ENCODE measurements around the gene FARP2. TPM values are rescaled to one million over a fixed set of nuclear protein-coding genes. Genes with fewer than 3 reads are reported as not detected.

Gene FARP2
- total RNA-seq, 1 experiment from 2014 or later = 35.6 TPM

DNA sequence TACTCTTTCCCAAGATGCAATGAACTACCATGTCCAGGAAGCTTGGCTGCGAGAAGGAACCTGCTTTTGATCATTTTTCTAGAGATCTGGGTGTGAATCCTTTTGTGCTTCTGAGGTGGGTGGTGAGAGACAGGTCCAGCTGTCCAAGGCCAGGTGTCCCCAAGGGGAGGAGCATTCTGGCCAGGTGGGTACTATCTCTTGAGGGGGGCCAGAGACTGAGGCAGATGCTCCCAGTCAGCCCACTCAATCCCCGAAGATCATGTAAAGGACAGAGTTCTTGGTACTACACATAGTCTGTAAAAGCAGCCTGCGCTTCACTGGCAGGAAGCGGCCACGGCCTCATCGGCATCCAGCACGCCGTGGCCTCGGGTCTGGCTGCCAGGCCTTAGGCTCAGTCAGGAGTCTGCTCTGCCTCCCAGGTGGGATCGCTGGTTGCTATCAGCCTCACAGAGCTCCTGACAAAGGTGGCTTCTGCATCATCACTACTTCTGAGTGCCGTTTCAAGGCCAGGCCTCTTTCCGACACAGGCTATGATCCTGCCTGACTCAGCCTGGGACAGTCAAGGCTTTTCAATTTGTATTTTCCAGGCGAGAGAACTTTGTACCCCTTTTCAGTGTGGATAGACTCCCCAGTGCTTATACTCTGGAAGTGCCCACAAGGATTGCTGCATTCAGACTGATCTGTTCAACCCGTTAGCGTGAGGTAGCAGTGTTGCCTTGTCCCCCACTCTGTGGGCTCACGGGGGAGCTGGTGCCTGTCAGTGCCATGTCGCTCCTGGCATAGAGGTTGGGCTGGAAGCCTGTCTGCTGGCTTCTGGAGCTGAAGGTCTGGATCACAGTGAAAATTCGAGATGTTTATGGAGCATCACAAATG lies 123.2 kb downstream of the FARP2 start:
- no peak for DNase-seq
- Histone ChIP-seq H3K9me3 (no peaks in the 10 kb centered on the region), H3K4me3 (no peak overlapping the region), H3K27me3 (no peaks in the 10 kb centered on the region), H3K36me3 (0 out of 2 replicates have a peak, but pooled peaks cover 3% of the 10 kb centered on the region)

DNA sequence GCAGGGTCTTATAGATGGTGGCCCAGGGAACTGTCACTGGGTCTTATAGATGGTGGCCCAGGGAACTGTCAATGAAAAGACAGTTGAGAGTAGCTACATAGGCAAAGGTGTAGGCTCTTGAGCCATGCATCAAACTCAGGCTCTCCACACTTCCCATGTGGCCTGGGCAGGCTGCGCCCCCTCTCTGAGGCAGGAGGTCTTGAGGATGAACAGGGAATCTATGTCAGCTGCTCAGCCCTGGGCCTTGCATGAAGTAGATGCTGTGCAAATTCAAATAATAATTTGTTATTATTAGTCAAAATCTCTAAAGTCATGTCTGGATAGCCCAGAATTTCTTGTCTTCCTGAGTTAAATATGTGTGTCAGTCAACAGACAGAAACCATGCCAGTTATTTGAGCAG lies 125.6 kb downstream of the FARP2 start:
- no peaks in the 10 kb centered on the region for H3K27me3 ChIP-seq
- H3K9me3 ChIP-seq = no peaks in the 10 kb centered on the region
- 0 out of 2 replicates have a peak, but pooled peaks cover 3% of the 10 kb centered on the region for H3K36me3 ChIP-seq
- H3K4me3 ChIP-seq = no peak overlapping the region
- DNase-seq = no peak

DNA sequence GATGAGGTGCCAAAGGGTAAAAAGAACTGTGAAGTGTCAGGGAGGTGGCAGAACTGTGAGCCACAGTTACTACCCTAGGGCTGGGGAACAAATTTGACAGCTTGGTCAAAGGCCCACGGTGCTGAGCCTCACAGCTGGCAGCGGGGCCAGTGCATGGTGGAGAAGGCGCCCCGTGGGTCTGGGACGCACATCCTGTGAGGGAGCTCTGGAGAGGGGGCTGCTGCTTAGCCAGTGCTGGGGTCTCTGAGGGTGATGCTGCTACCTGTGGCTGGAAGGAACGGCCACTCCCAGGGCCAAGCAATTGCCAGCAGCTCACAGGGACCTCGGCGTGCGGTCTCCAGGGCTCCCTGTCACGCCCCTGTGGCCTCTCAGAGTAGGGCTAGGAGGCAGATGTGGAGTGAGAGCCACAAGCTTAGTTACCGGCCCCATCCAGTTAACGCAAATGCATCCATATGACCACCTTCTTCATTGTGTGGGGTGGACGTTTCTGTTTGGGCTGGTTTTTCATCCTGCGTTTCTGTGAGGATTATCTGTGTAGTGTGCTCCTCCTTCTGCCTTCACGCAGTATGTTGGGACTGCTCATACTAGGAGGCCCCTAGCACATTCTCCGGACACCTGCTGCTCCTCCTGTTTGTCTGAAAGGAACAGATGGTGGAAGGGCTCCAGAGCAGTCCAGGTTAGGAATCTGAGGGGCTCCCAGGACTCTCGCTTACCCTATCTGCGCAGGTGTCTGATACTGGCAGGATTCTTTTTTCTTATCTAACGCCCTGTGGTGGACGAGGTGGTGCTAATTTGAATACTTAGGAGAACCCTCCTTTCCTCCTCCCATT lies 126.3 kb downstream of the FARP2 start:
- Histone ChIP-seq H3K4me3 (no peak overlapping the region), H3K9me3 (no peaks in the 10 kb centered on the region), H3K36me3 (0 out of 2 replicates have a peak, but pooled peaks cover 3% of the 10 kb centered on the region), H3K27me3 (no peaks in the 10 kb centered on the region)
- DNase-seq = no peak

DNA sequence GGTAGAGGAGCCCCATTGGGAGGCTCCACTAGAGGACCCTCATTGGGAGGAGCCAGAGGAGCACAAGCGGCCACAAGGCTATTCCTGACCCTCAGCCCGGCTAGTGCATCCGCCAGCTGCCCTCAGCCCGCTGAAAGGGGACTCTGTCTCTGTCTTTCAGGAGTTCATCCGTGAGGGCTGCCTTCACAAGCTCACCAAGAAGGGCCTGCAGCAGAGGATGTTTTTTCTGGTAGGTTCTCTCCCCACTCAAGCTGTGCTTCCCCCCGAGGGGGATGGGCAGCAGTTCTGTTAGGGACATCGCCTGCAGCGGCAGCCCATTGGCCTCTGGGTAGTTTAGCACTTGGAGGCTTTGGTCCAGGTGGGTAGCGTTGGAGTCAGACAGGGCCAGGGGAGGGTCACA lies 127.2 kb downstream of the FARP2 start:
- no peaks in the 10 kb centered on the region for H3K27me3 ChIP-seq
- no peak overlapping the region for H3K4me3 ChIP-seq
- H3K36me3 ChIP-seq = 0 out of 2 replicates have a peak, but pooled peaks cover 3% of the 10 kb centered on the region
- H3K9me3 ChIP-seq = no peaks in the 10 kb centered on the region
- DNase-seq = no peak

DNA sequence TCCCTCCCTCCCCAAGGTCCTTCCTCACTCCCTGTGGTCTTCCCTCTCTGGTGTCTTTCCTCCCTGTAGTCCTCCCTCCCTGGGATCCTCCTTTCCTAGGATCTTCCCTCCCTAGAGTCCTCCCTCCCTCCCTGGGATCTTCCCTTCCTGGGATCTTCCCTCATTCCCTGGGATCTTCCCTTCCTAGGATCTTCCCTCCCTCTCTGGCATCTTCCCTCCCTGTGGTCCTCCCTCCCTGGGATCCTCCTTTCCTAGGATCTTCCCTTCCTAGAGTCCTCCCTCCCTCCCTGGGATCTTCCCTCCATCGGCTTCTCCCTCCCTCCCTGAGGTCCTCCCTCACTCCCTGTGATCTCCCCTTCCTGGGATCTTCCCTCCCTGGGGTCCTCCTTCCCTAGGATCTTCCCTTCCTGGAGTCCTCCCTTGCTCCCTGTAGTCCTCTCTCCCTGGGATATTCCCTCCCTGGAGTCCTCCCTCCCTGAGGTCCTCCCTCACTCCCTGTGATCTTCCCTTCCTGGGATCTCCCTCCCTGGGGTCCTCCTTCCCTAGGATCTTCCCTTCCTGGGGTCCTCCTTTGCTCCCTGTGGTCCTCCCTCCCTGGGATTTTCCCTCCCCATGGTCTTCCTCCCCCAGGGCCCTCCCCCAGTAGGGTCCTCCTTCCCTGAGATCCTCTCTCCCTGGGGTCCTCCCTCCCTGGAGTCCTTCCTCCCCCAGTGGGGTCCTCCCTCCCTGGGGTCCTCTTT lies 129.3 kb downstream of the FARP2 start:
- Histone ChIP-seq H3K4me3 (no peak overlapping the region), H3K27me3 (no peaks in the 10 kb centered on the region), H3K36me3 (no peaks in the 10 kb centered on the region; the same call in 1 of the 2 replicates), H3K9me3 (no peaks in the 10 kb centered on the region)
- no peak for DNase-seq

DNA sequence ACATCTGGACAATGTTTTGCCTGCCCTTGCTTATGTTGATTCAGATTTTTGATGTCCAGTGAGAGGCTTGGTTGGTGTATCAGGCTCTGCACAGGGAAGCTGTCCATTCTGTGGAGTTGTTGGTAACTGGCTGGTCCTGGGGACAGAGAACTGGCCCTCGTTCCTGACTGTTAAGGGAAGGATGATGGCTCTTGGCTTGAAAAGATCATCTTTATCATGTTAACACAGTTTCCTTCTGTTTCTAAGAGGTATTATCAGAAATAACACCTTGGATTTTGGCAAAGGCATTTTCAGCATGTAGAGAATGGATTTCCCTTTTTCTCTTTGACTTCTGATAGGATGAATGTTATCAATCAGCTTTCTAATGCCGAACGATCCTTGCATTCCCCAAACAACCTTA lies 133.0 kb downstream of the FARP2 start:
- no peaks in the 10 kb centered on the region for H3K27me3 ChIP-seq
- H3K9me3 ChIP-seq = no peaks in the 10 kb centered on the region
- no peak for DNase-seq
- H3K36me3 ChIP-seq = peaks cover 6% of the 10 kb centered on the region; the same call in 1 of the 2 replicates
- no peak overlapping the region for H3K4me3 ChIP-seq

DNA sequence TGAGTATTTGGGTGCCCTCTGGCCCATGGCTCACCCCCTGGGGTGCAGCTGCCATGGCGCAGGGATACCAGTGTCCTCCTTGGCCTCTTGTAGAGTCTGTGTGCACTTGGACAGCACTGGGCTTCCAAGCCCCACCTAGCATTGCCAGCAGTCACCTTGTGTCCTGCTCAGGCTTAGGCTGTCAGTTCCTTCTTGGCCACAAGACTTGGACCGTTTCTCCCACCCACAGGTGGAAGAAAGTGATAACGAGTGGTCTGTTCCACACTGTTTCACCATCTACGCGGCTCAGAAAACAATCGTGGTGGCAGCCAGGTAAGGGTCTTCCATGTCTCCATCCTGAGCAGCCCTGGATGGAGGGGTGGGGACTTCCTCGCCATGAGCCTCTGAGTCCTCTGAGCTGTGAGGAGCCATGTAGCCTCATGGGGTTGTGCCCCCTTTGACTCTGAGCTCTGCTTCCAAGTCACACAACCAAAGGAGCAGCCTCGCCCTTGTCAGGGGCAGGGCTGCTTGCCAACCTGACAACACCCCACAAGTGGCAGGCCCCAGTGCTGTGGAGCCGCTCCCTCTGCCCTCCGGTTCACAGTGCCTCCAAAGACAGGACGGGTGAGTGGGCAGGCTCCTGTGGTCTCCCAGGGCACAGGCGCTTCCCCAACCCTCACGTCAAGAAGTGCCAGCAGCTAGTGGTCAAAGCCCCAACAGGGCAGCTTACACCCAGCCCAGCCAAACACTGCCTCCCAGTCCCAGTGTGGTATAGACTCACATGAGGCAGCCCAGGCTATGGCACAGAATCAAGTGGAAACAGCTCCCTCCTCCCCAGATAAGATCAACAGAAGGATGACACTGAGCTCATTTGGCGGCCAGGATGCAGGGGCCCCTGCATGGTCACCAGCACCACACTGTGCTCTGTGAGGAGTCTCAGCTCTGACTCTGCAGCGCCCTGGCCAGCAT lies 133.9 kb downstream of the FARP2 start:
- Histone ChIP-seq H3K36me3 (peaks cover 6% of the 10 kb centered on the region), H3K9me3 (no peaks in the 10 kb centered on the region), H3K4me3 (no peak overlapping the region), H3K27me3 (no peaks in the 10 kb centered on the region)
- no peak for DNase-seq

DNA sequence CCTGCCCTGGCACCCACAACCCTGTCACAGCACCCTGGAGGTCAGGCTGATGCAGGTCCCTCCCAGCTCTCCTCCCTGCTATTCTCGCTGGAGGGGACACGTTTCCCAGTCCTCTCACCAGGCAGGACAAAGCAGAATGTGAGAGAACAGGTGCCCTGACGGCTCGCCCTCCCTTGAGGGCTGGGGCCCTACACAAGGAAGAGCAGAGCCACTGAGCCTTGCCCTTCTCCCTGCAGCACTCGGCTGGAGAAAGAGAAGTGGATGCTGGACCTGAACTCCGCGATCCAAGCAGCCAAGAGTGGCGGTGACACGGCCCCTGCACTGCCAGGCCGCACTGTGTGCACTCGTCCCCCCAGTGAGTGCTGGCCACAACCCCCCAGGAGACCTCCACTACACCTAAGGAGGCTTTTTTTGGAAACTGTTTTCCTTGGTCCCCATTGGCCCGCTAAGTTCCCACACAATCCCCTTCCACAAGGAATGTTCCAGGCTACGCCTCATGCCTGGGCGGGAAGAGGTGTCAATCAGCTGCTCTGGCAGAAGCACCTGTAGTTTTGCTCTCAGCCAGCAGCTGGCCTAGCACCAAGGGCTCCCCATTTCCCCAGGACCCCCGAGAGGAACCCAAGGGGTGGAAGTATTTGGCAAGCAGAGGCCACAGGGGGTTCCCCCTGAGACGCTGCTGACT lies 134.9 kb downstream of the FARP2 start:
- no peaks in the 10 kb centered on the region for H3K9me3 ChIP-seq
- H3K27me3 ChIP-seq = no peaks in the 10 kb centered on the region
- H3K36me3 ChIP-seq = peaks cover 14% of the 10 kb centered on the region
- H3K4me3 ChIP-seq = no peak overlapping the region
- no peak for DNase-seq

DNA sequence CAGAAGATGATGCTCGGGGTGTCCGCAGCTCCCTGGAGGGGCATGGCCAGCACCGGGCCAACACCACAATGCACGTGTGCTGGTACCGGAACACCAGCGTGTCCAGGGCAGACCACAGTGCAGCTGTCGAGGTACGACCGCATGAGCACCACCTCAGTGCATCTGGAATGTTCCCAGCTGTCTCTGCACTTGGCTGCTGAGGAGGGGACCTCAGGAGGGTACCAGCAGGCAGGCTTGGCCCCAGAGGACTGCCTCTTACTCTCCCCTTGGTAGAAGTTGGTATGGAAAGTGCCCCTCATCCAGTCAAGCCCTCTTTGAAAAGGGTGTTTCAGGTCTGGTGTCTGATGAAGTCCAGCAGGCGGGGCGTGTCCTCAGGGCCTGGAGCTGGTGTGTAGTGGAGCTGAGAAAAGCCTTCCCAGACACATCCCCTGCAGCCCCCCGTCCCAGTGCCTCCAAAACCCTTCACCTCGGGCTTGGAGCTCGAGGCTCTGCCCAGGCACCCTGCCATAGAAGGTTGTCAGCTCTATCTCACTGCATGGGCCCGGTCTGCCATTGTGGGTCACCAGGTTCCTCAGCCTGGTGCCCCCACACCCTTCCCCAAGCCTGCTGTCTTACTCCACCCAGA lies 135.6 kb downstream of the FARP2 start:
- no peak for DNase-seq
- Histone ChIP-seq H3K4me3 (no peak overlapping the region), H3K36me3 (peaks cover 21% of the 10 kb centered on the region), H3K27me3 (no peaks in the 10 kb centered on the region), H3K9me3 (no peaks in the 10 kb centered on the region)

DNA sequence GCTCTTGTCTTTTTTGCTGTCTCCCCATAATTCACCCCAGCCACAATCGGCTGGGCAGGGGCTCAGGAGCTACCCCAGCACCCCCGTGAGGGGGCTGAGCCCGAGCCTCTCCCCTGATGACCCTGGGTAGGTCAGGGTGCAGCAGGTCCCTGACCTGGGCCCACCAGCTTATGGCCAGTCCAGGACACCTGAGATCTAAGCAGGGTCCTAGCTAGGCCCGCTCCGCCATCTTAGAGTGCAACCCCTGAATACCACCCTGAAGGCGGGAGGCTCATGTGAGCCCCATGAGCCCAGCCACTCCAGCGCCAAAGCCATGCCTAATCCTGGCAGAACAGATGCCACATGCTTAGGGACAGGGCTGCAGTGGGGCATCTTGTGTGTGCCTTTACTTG lies 136.1 kb downstream of the FARP2 start:
- DNase-seq = no peak
- Histone ChIP-seq H3K9me3 (no peaks in the 10 kb centered on the region), H3K27me3 (no peaks in the 10 kb centered on the region), H3K36me3 (peaks cover 26% of the 10 kb centered on the region), H3K4me3 (no peak overlapping the region)

DNA sequence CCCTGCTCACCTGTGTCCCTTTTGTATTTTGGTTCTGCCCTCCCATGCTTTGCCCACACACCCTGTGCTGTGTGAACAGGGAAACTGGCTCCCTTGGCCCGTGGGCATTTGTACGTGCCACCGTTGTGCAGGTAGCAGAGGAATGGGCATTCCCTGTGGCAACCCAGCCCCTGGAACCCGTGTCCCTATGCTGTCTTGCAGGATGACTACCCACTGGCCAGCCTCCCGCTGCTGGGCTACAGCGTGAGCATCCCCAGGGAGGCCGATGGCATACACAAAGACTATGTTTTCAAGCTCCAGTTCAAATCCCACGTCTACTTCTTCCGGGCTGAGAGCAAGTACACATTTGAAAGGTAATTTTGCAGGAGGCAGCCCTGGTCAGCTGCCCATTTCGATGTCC lies 137.0 kb downstream of the FARP2 start:
- no peak overlapping the region for H3K4me3 ChIP-seq
- H3K9me3 ChIP-seq = no peaks in the 10 kb centered on the region
- H3K27me3 ChIP-seq = no peaks in the 10 kb centered on the region
- H3K36me3 ChIP-seq = peaks cover 29% of the 10 kb centered on the region
- no peak for DNase-seq

DNA sequence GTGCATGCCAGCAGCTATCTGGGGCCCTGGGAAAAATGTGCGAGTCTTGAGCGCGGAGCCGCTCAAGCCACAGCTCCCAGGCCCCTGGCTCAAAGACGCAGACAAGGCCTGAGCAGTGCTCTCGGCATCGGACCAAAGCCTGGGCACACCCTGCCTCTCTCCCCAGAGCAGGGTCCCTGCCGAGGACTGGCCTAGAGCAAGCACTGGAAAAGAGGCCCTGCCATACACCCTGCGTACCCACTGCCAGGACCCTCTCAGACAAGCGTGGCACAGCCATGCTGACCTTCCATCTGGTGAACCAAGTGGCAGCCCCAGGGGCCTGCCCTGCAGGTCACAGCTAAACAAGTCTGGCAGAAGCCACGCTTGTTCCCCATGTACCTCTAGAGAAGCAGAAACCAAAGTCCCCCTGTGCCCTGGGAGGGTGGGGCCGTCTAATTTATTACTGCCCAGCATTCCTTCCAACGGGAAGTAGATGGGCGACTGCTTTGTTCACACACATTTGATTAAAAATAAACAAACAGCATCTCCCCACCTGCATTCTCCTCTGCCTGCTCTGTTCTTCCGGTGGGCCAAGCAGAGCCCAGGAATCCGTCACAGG lies 138.3 kb downstream of the FARP2 start:
- H3K9me3 ChIP-seq = no peaks in the 10 kb centered on the region
- H3K27me3 ChIP-seq = no peaks in the 10 kb centered on the region
- no peak overlapping the region for H3K4me3 ChIP-seq
- peaks cover 34% of the 10 kb centered on the region for H3K36me3 ChIP-seq
- DNase-seq = no peak

DNA sequence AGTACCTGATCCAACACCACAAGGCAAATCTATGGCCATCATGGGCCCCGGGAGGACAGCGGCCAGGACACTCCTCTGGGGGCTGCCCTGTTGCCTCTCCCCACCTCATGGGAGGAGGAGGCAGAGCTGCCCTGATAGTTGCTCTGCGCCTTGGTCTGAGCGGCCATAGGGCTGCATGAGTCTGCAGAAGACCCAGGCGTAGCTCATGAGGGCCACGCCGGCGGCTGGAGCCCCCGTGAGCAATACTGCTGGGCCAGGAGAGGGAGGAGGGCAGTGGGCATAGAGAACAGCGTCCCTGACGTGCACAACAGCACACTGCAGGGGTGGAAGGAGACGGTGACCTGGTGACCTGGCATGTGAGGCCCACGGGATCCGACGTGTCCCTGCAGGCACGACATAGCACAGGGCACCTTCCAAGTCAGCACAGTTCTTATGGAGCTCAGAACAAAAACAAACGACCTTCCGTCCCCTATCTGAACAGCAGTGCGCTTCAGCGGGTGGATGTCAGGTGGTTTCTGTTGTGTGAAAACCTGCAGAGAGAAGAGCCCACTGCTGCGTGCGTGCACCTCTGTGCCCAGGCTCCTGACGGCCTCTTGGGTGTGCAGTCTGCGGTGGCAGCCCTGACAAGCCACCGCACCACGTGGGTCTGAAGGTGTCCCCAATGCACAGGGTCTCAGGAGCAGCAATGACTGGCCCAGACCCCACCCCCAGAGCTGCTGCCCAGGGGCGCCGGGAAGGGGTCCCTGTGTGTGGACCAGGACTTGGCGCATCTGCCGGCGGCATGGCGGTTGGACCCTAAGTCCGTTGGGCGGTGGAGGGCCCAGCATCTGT lies 139.3 kb downstream of the FARP2 start:
- Histone ChIP-seq H3K4me3 (no peak overlapping the region), H3K9me3 (no peaks in the 10 kb centered on the region), H3K27me3 (no peaks in the 10 kb centered on the region), H3K36me3 (peaks cover 39% of the 10 kb centered on the region)
- no peak for DNase-seq
